ENCODE data around the gene MICOS13. TPM values are rescaled to one million over a fixed set of nuclear protein-coding genes. Genes with fewer than 3 reads are reported as not detected.

MICOS13 gene
- total and polyA plus RNA-seq, 10 of the 15 experiments (the other 5 are each of a cell fraction or from before 2014, with no cell fraction given) = 9.4 to 211 (median 51.3) TPM

DNA sequence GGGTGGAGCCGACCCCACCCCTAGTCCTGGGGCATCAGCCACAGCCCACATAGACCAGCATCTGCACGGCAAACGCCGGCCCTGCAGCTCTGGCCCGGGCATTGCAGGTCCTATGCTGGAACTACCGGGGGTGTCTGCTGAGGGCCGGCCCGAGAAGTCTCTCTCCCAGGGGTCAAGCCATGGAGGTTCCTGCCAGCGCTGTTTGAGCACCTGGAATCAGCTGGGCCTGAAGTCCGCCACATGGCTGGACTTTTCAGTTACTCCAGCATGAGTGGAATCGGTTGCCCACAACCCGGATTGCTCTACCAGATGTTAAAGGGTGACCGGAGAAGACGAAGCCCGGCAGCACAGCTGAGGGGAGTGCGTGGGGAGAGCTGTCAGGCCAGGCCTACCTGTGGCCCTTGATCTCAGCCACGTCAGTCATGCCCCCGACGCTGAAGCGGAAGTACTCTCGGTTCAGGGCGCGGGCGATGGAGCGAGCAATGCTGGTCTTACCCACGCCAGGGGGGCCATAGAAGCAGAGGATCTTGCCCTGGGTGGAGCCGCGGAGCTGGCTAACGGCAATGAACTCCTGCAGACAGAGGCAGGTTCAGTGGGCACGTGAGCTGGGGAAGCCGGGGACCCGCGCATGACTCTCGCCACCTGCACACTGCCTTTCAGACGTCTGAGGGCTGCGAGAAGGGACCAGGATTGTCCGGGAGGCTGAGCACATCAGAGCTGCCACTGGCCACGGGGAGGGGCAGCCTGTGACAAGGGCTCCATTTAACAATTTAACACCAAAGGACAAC is 18.5 kb upstream of the MICOS13 start:
- no peaks in the 10 kb centered on the region for H3K27me3 ChIP-seq (replicated peaks in 1 of 2; ENCODE audit: control insufficient read depth in 2 of 2, insufficient read depth in 2 of 2, low read length in 1 of 2)
- intact Hi-C loops (cut with micrococcal nuclease; ENCODE audit: unreplicated experiment) = no loop called here
- BruUV-seq (replicated peaks) = no TSS peak
- no peak overlapping the region for H3K9ac ChIP-seq (ENCODE audit: control insufficient read depth, insufficient read depth, low read length)
- 0 out of 2 replicates have a peak, but pooled peaks cover 3% of the 10 kb centered on the region for H3K4me1 ChIP-seq (ENCODE audit: control insufficient read depth, insufficient read depth, low read length)
- ChIA-PET RAD21 (ENCODE audit: unreplicated experiment) (no interaction called here), POLR2A (no interaction called here), CTCF (interaction anchor here (3.4 kb wide), 1 partner anchor 9 kb away, joined by 18 read pairs; the partner anchor contains the start of gene RPL36), SMC1A (ENCODE audit: uncharacterized antibody, unreplicated experiment) (no interaction called here)
- FAIRE-seq (no peak), ATAC-seq (peak; percentile 7), DNase-seq (ENCODE audit: low read depth, low spot score) (no peak)
- TF ChIP-seq POLR2A (IDR thresholded peaks at IDR 0.05; ENCODE audit: low read depth, low read length) (peak; percentile 62), PKNOX1 (IDR thresholded peaks at IDR 0.05) (0 out of 2 replicates have a peak, but pooled peaks have one; percentile 16), ELK1 (IDR thresholded peaks at IDR 0.05; ENCODE audit: low read depth, low read length) (no peak)
- H3K9me3 ChIP-seq (replicated peaks; ENCODE audit: control insufficient read depth, insufficient read depth, low read length) = no peaks in the 10 kb centered on the region; the same call in 2 of the 3 replicates
- H4K20me1 ChIP-seq (ENCODE audit: control insufficient read depth, insufficient read depth) = no peaks in the 10 kb centered on the region; the same call in 1 of the 2 replicates
- peaks cover 8% of the 10 kb centered on the region for H3K79me2 ChIP-seq (ENCODE audit: control insufficient read depth, insufficient read depth, low read length)
- H2AFZ ChIP-seq (ENCODE audit: control insufficient read depth, low read depth, low read length) = no peak overlapping the region
- H3K4me2 ChIP-seq (ENCODE audit: control insufficient read depth, insufficient read depth) = no peak overlapping the region
- no peak overlapping the region for H3K4me3 ChIP-seq
- no peak overlapping the region for H3K27ac ChIP-seq (ENCODE audit: control insufficient read depth, insufficient read depth)
- in situ Hi-C loops (cut with MboI) = no loop called here
- peaks cover 15 to 51% of the 10 kb centered on the region in 2 experiments for H3K36me3 ChIP-seq (ENCODE audit: control insufficient read depth in 2 of 2, insufficient read depth in 2 of 2, low read length in 1 of 2)
- WGBS (ENCODE audit: insufficient coverage, insufficient replicate concordance, low lambda C conversion rate, missing lambda C conversion rate) = 74% methylated on average over 37 of the region's 38 CpGs

Measured in GM12878 (cell line).